ENCODE measurements around the gene MGLL.
A peak's percentile ranks its signal among the peaks of the same experiment; 100 is the strongest.

The MGLL gene

DNA sequence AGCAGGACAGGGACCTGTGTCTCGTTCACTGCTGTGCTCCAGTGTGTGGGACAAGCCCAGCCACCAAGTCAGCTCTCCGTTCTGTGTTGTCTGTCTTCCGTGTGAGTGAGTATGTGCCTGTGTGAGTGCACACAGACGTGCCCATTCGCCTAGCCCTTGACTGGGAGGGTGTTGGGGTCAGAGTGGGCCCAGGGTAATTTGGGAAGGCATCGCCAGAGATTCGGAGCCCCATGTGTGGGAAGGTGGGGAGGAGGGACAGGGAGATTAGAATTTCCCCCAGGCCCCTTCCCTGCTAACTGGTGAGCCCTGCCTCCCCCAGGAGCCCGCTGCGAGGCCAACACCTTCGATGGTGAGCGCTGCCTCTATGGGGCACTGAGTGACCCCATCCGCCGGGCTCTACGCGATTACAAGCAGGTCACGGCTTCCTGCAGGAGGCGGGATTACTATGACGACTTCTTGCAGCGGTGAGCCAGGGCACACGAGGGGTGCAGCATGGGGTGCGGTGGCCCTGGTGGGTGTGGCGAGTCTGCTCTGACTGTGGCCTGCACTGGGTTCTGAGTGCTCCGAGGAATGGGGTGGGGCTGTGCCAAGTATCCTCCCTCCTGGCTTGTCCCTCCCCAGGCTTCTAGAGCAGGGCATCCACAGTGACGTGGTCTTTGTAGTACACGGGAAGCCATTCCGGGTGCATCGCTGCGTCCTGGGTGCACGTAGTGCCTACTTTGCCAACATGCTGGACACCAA, 146.5 kb downstream of the MGLL start:
- Histone ChIP-seq H3K9ac (ENCODE audit: low read length) (no peak overlapping the region), H3K4me3 (ENCODE audit: low read length) (no peak overlapping the region), H3K27me3 (ENCODE audit: control insufficient read depth, insufficient read depth, low read length) (no peaks in the 10 kb centered on the region), H3K4me1 (ENCODE audit: control insufficient read depth, insufficient read depth, low read length) (peaks cover 18% of the 10 kb centered on the region), H3K9me3 (ENCODE audit: control insufficient read depth, low read length) (no peaks in the 10 kb centered on the region), H3K36me3 (ENCODE audit: control insufficient read depth, insufficient read depth, low read length) (peaks cover 4% of the 10 kb centered on the region)

DNA sequence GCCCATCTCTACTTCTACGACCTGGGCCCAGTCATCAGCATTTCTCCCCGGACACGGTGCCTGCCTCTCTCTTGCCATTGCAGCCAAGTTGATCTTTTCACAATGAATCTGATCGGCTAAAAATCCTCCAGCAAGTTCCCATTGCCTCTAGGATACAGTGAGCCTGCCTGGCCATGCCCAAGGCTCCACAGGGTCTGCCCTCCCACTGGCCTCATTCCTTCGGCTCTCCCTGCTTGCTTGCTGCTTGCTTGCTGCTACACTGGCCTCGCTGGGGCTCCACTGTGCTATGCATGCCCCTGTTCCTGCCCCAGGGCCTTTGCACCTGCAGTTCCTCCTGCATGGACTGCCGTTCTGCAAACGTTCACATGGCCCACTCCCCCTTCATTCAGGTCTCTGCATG, 147.5 kb downstream of the MGLL start:
- Histone ChIP-seq H3K9ac (ENCODE audit: low read length) (no peak overlapping the region), H3K36me3 (ENCODE audit: control insufficient read depth, insufficient read depth, low read length) (peaks cover 4% of the 10 kb centered on the region), H3K9me3 (ENCODE audit: control insufficient read depth, low read length) (no peaks in the 10 kb centered on the region), H3K4me3 (ENCODE audit: low read length) (no peak overlapping the region), H3K4me1 (ENCODE audit: control insufficient read depth, insufficient read depth, low read length) (peaks cover 18% of the 10 kb centered on the region), H3K27me3 (ENCODE audit: control insufficient read depth, insufficient read depth, low read length) (no peaks in the 10 kb centered on the region)

DNA sequence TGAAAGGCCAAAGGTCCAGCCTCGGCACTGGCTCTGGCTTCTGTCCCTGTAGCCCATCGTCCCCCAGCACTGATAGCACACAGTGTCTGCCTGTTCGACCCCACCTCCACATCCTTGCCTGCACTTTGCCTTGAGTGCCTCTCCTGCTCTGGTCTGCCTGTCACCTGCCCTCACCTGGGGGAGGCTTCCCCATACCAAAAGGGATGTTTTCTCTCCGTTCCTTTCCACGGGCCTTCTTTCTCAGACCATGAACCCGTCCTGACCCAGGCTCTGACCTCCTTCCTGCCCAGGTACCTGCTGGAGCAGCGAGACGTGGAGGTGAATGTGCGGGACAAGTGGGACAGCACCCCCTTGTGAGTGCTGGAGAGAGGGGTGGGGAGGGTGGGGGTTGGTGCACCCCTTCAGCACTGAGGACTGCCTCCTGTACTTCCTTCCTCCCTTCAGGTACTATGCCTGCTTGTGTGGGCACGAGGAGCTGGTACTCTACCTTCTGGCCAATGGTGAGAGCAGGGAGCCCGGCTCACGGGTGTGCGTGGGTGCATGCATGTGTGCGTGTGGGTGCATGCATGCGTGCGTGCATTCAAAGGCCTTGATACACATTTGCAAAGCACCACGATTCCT, 148.1 kb downstream of the MGLL start:
- peak overlapping the region; percentile 20 for H3K4me3 ChIP-seq (ENCODE audit: low read length)
- H3K9me3 ChIP-seq (ENCODE audit: control insufficient read depth, low read length) = no peaks in the 10 kb centered on the region
- peaks cover 18% of the 10 kb centered on the region for H3K4me1 ChIP-seq (ENCODE audit: control insufficient read depth, insufficient read depth, low read length)
- H3K9ac ChIP-seq (ENCODE audit: low read length) = no peak overlapping the region
- H3K27me3 ChIP-seq (ENCODE audit: control insufficient read depth, insufficient read depth, low read length) = no peaks in the 10 kb centered on the region
- H3K36me3 ChIP-seq (ENCODE audit: control insufficient read depth, insufficient read depth, low read length) = peaks cover 4% of the 10 kb centered on the region

DNA sequence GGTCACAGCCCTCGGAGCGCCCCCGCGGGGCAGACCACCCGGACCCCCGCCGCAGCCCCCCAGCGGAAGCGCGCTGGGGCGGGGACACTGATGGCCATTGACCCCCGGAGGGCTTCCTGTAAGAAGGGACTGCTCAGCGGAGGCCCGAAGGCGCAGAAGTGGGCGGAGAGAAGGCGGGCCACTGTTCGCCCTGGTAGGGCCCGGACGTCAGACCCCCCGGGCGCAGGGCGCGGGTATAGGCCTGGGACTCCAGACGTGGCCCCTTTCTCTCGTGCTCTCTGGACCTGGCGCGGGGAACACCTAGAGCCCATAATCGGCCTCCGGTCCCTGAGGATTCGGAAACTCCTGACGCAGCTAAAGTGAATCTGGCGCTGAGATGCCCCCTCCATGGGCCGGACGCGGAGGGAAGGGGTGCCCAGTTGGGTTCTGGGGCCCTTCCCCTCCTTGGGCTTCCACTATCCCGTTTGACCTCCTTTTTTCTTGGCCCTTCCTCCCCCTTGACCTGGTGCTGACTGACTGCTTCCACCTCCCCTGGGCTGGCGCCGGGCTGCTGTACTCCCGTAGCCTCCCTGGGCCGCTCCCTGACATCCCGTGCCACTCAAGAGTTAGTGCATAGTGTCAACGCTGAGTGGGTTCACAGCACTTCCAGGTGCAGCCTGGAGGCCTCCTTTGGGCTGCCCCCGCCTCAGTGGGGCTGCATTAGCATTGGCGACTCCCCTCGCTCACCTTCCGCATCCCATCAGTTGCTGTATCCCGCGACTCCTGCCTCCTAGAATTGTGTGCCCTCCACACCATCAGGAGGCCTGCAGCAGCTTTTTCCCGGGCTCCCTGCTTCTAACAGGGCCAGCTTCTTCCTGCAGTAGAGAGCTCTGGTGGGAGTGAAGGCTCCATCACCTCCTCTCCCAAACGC, 148.9 kb downstream of the MGLL start:
- Histone ChIP-seq H3K9me3 (ENCODE audit: control insufficient read depth, low read length) (no peaks in the 10 kb centered on the region), H3K27me3 (ENCODE audit: control insufficient read depth, insufficient read depth, low read length) (no peaks in the 10 kb centered on the region), H3K9ac (ENCODE audit: low read length) (peak overlapping the region; percentile 83), H3K4me3 (ENCODE audit: low read length) (peak overlapping the region; percentile 20), H3K4me1 (ENCODE audit: control insufficient read depth, insufficient read depth, low read length) (peaks cover 18% of the 10 kb centered on the region), H3K36me3 (ENCODE audit: control insufficient read depth, insufficient read depth, low read length) (peaks cover 4% of the 10 kb centered on the region)

DNA sequence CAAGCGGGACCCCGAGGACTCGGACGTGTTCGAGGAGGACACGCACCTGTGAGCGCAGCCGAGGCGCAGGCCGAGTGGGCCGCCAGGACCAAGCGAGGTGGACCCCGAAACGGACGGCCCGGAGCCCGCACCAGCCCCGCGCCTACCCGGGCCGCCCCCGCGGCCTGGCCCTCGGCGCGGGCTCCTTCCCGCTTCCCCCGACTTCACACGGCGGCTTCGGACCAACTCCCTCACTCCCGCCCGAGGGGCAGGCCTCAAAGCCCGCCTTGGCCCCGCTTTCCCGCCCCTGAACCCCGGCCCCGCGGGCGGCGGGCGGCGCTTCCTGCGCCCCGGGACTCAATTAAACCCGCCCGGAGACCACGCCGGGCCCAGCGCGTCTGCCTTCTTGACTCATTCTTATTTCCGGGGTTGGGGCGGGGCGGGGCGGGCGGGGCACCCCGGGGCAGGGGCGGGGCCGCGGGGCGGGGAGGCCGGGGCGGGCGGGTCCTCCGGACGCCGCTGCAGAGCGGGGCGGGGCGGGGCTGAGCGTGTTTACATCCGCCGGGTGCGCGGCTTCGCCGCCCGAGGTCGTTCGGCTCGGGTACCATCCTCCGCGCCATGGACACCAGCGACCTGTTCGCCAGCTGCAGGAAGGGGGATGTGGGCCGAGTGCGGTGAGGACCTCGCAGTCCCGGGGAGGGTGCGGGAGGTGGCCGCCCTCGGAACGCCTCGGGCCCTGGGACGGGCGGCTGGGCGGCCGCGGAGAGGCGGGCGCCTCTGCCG, 149.7 kb downstream of the MGLL start, which contains the start of gene ABTB1:
Gene ABTB1, plus strand, starts transcription at position 524 of the 762 bp plus-strand sequence. Its CDS starts 74 bp downstream, at position 598.
- Histone ChIP-seq H3K4me3 (ENCODE audit: low read length) (peak within 1 kb of the TSS; percentile 80), H3K36me3 (ENCODE audit: control insufficient read depth, insufficient read depth, low read length) (peaks cover 4% of the 10 kb centered on the region), H3K9me3 (ENCODE audit: control insufficient read depth, low read length) (no peaks in the 10 kb centered on the region), H3K27me3 (ENCODE audit: control insufficient read depth, insufficient read depth, low read length) (no peaks in the 10 kb centered on the region), H3K4me1 (ENCODE audit: control insufficient read depth, insufficient read depth, low read length) (peaks cover 18% of the 10 kb centered on the region), H3K9ac (ENCODE audit: low read length) (peak within 1 kb of the TSS; percentile 94)

DNA sequence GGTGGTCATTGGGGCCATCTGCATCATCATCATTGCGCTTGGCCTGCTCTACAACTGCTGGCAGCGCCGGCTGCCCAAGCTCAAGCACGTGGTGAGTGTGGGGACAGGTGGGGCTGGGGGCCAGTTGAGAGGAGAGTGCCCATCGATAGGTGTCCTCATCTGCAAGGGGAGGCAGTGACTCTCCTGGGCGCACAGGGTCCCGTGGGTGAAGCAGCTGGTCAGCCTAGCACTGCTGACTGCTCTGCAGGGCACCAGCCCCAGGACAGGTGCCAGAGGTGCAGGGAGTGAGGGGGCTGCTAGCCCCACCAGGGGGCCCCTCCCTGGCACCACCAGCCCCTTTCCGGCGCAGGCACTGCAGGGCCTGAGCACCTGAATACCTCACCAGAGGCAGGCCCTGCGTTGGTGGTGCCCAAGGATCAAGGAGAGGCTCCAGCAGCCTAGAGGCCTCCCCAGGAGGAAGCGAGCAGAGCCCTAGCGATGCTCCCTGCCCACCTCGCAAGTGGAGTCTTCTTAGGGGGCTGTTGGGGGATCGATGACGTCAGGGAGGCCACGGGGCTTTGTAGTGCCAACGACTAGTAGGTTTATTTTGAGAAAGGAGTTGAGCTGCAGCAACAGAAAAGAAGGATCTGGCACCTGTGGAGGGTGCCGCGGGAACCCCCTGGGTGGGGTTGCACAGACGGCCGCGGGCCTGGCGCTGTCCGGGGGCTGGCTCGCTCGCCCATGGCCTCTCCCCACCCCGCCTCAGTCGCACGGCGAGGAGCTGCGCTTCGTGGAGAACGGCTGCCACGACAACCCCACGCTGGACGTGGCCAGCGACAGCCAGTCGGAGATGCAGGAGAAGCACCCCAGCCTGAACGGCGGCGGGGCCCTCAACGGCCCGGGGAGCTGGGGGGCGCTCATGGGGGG, 150.5 kb downstream of the MGLL start:
- Histone ChIP-seq H3K4me3 (ENCODE audit: low read length) (peak overlapping the region; percentile 80), H3K4me1 (ENCODE audit: control insufficient read depth, insufficient read depth, low read length) (peaks cover 18% of the 10 kb centered on the region), H3K9ac (ENCODE audit: low read length) (peak overlapping the region; percentile 94), H3K9me3 (ENCODE audit: control insufficient read depth, low read length) (no peaks in the 10 kb centered on the region), H3K27me3 (ENCODE audit: control insufficient read depth, insufficient read depth, low read length) (no peaks in the 10 kb centered on the region), H3K36me3 (ENCODE audit: control insufficient read depth, insufficient read depth, low read length) (peaks cover 4% of the 10 kb centered on the region)

DNA sequence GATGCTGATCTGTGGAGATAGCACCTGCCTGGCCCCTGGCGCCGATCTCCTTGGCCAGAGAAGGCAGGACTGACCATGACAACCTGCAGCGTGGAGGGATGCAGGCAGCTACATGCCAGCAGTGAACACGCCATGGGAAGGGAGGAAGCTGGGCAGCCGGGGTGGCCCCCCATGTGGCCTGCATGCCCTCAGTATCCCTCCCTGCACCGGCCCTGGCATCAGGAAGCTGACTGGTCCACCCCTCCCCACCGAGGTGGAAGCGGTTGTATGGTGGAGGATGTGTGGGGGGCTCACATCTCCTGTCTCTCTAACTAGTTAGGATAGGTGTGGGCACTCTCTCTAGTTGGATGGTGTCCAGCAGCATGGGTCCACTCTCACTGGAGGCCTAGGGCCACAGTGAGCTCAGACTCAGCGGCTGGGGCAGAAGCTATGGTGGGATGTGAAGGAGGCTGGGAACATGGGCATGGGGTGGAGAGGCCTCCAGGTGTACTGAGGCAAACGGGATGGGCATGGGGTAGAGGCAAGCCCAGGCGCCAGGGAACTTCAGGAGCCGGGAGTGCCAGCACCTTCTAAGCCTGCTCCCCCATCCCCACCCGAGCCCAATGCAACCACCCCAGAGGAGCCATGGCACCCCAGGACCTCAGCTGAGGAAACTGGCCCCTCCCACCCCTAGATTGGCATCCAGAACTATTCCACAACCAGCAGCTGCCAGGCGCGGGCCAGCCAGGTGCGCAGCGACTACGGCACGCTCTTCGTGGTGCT, 151.4 kb downstream of the MGLL start:
- peaks cover 18% of the 10 kb centered on the region for H3K4me1 ChIP-seq (ENCODE audit: control insufficient read depth, insufficient read depth, low read length)

DNA sequence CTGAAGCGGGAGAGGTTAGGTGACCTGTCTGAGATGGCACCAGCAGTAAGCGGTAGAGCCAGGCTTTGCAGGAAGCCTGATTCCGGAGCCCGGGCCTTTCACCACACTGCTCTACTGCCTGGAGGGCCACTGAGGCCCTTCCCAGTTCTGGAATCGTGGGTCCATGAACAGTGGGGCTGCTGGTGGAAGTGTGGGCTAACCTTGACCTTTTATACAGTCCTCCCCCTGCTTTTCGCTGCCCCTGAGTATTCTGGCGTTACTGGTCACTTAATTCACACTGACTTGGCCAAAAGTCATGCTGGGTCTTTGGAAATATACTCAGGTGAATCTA, 152.1 kb downstream of the MGLL start:
- no peaks in the 10 kb centered on the region for H3K36me3 ChIP-seq (ENCODE audit: control insufficient read depth, insufficient read depth, low read length)
- no peaks in the 10 kb centered on the region for H3K9me3 ChIP-seq (ENCODE audit: control insufficient read depth, low read length)
- no peak overlapping the region for H3K9ac ChIP-seq (ENCODE audit: low read length)
- H3K27me3 ChIP-seq (ENCODE audit: control insufficient read depth, insufficient read depth, low read length) = no peaks in the 10 kb centered on the region
- H3K4me1 ChIP-seq (ENCODE audit: control insufficient read depth, insufficient read depth, low read length) = peaks cover 18% of the 10 kb centered on the region
- no peak overlapping the region for H3K4me3 ChIP-seq (ENCODE audit: low read length)

More for the DNA sequence above, 151.4 kb downstream of the MGLL start:
- no peaks in the 10 kb centered on the region for H3K9me3 ChIP-seq (ENCODE audit: control insufficient read depth, low read length)
- no peak overlapping the region for H3K9ac ChIP-seq (ENCODE audit: low read length)
- peaks cover under 1% of the 10 kb centered on the region for H3K36me3 ChIP-seq (ENCODE audit: control insufficient read depth, insufficient read depth, low read length)
- no peak overlapping the region for H3K4me3 ChIP-seq (ENCODE audit: low read length)
- no peaks in the 10 kb centered on the region for H3K27me3 ChIP-seq (ENCODE audit: control insufficient read depth, insufficient read depth, low read length)

- H3K9ac ChIP-seq (ENCODE audit: low read length) = no peak overlapping the region
- no peaks in the 10 kb centered on the region for H3K9me3 ChIP-seq (ENCODE audit: control insufficient read depth, low read length)
- peaks cover 18% of the 10 kb centered on the region for H3K4me1 ChIP-seq (ENCODE audit: control insufficient read depth, insufficient read depth, low read length)
- H3K27me3 ChIP-seq (ENCODE audit: control insufficient read depth, insufficient read depth, low read length) = no peaks in the 10 kb centered on the region
- no peak overlapping the region for H3K4me3 ChIP-seq (ENCODE audit: low read length)
- H3K36me3 ChIP-seq (ENCODE audit: control insufficient read depth, insufficient read depth, low read length) = no peaks in the 10 kb centered on the region
Measured at GRCh38 chr3:127669541-127670228, 152.6 kb downstream of the MGLL start.

GRCh38 chr3:127668906-127669305, 153.4 kb downstream of the MGLL start:
- Histone ChIP-seq H3K9me3 (ENCODE audit: control insufficient read depth, low read length) (no peaks in the 10 kb centered on the region), H3K4me3 (ENCODE audit: low read length) (no peak overlapping the region), H3K36me3 (ENCODE audit: control insufficient read depth, insufficient read depth, low read length) (no peaks in the 10 kb centered on the region), H3K9ac (ENCODE audit: low read length) (no peak overlapping the region), H3K27me3 (ENCODE audit: control insufficient read depth, insufficient read depth, low read length) (no peaks in the 10 kb centered on the region), H3K4me1 (ENCODE audit: control insufficient read depth, insufficient read depth, low read length) (peaks cover 16% of the 10 kb centered on the region)
